Tibial artery (tissue), 4 donors: Measurements from ENCODE around the gene GPR63.

Experiments
- DNase-seq, 2 donors: peaks; one replicate each; pipeline ENCODE4 v3.0.0-alpha.2; 2019
- H3K27ac ChIP-seq, 2 donors: fragments of 200-600 bp; sonication (generic) in 1 of 2; 1 replicate in 1 of 2; 2 replicates in 1 of 2; pipeline ENCODE4 v1.5.1; 2018 to 2019; ENCODE audit warnings: mild to moderate bottlenecking in 1 of 2
- H3K27me3 ChIP-seq, 2 donors: fragments of 200-600 bp; sonication (generic) in 1 of 2; one replicate each; pipeline versions ENCODE4 v1.5.1 to v1.6.0; 2016 to 2019
- H3K36me3 ChIP-seq, 3 donors: fragments of 200-600 bp; sonication (generic) in 2 of 3; one replicate each; pipeline ENCODE4 v1.5.1; 2016 to 2019; ENCODE audit warnings: mild to moderate bottlenecking in 2 of 3
- H3K4me1 ChIP-seq, 4 donors: fragments of 200-600 bp; sonication (generic) in 2 of 4; 1 replicate in 3 of 4; 2 replicates in 1 of 4; pipeline ENCODE4 v1.5.1; 2016 to 2019
- H3K4me3 ChIP-seq, 2 donors: fragments of 200-600 bp; sonication (generic) in 1 of 2; 1 replicate in 1 of 2; 2 replicates in 1 of 2; pipeline ENCODE4 v1.5.1; 2018 to 2019; ENCODE audit warnings: mild to moderate bottlenecking in 2 of 2
- H3K9me3 ChIP-seq, 3 donors: fragments of 200-600 bp; sonication (generic) in 1 of 3; one replicate each; pipeline ENCODE4 v1.5.1; 2016 to 2019
- CTCF ChIP-seq, 2 experiments: fragments of 200-600 bp in 1 of 2; fragments of 450-650 bp in 1 of 2; IDR thresholded peaks; one replicate each; pipeline ENCODE4 v1.5.1; 2017 to 2019; ENCODE audit warnings: antibody characterized with exemption in 2 of 2, mild to moderate bottlenecking in 1 of 2, moderate library complexity in 1 of 2
- intact Hi-C: fragments of 100-400 bp; cut with DNase I; formaldehyde crosslinking; loops from one replicate; pipeline ENCODE4 v1.15.0; 2023; ENCODE audit warnings: low total_unique reads

GPR63 gene

GRCh38 chr6:96789871-96790270 is 47.4 kb downstream of the GPR63 start:
- intact Hi-C loops: no loop called here
- H3K36me3 ChIP-seq: no peaks in the 10 kb centered on the region
- TF ChIP-seq CTCF (IDR thresholded peaks at IDR 0.05): no peak

GRCh38 chr6:96787846-96788580 is 49.3 kb downstream of the GPR63 start:
- Histone ChIP-seq H3K27me3 (no peaks in the 10 kb centered on the region), H3K27ac (no peak overlapping the region)
- intact Hi-C loops: no loop called here

More at GRCh38 chr6:96789871-96790270, 47.4 kb downstream of the GPR63 start:
- H3K27me3 ChIP-seq: no peaks in the 10 kb centered on the region
- H3K4me1 ChIP-seq: peaks cover 0 to 18% (median 9%) of the 10 kb centered on the region in 4 donors
- no peak overlapping the region for H3K27ac ChIP-seq
- H3K4me3 ChIP-seq: no peak overlapping the region
- no peak for DNase-seq
- H3K9me3 ChIP-seq: no peaks in the 10 kb centered on the region

GRCh38 chr6:96786336-96786735 is 50.9 kb downstream of the GPR63 start:
- H3K4me1 ChIP-seq: peaks cover 0 to 18% (median 9%) of the 10 kb centered on the region in 4 donors
- no peaks in the 10 kb centered on the region for H3K36me3 ChIP-seq
- no peak for DNase-seq
- intact Hi-C loops: no loop called here
- H3K4me3 ChIP-seq: no peak overlapping the region
- TF ChIP-seq CTCF (IDR thresholded peaks at IDR 0.05): no peak
- H3K27me3 ChIP-seq: no peaks in the 10 kb centered on the region
- no peaks in the 10 kb centered on the region for H3K9me3 ChIP-seq
- no peak overlapping the region for H3K27ac ChIP-seq

More at GRCh38 chr6:96787846-96788580, 49.3 kb downstream of the GPR63 start:
- no peaks in the 10 kb centered on the region for H3K9me3 ChIP-seq
- peaks cover 0 to 18% (median 9%) of the 10 kb centered on the region in 4 donors for H3K4me1 ChIP-seq
- TF ChIP-seq CTCF (IDR thresholded peaks at IDR 0.05): no peak
- DNase-seq: no peak
- no peak overlapping the region for H3K4me3 ChIP-seq
- H3K36me3 ChIP-seq: no peaks in the 10 kb centered on the region

- intact Hi-C loops: no loop called here
- Histone ChIP-seq H3K36me3 (no peaks in the 10 kb centered on the region), H3K4me3 (no peak overlapping the region), H3K9me3 (no peaks in the 10 kb centered on the region), H3K4me1 (peaks cover 0 to 12% (median 9%) of the 10 kb centered on the region in 4 donors), H3K27ac (no peak overlapping the region), H3K27me3 (no peaks in the 10 kb centered on the region)
- DNase-seq: no peak
- no peak for TF ChIP-seq CTCF (IDR thresholded peaks at IDR 0.05)
Observed at GRCh38 chr6:96784650-96785049, 52.6 kb downstream of the GPR63 start.

GRCh38 chr6:96783307-96783706 is 54.0 kb downstream of the GPR63 start:
- Histone ChIP-seq H3K4me1 (no peaks in the 10 kb centered on the region), H3K9me3 (no peaks in the 10 kb centered on the region), H3K27me3 (no peaks in the 10 kb centered on the region), H3K4me3 (no peak overlapping the region), H3K36me3 (no peaks in the 10 kb centered on the region), H3K27ac (no peak overlapping the region)
- intact Hi-C loops: no loop called here
- TF ChIP-seq CTCF (IDR thresholded peaks at IDR 0.05): no peak
- no peak for DNase-seq
